GM23338 (cell line): Measurements from ENCODE around the gene ROBO1. TPM values are rescaled to one million over a fixed set of nuclear protein-coding genes. Genes with fewer than 3 reads are reported as not detected.
A peak's percentile ranks its signal among the peaks of the same experiment; 100 is the strongest.

Experiments
- ATAC-seq: fragments of 200-7000 bp; cut with Tn5 transposase; 3 replicates; pipeline ENCODE4 v1.9.1; 2020
- DNase-seq: peaks from one replicate; pipeline ENCODE4 v3.0.0-alpha.2; 2015; ENCODE audit warnings: low spot score
- H2AFZ ChIP-seq: fragments of 200-600 bp; sonication (generic); 2 replicates; pipeline ENCODE4 v1.8.0; 2016; ENCODE audit warnings: antibody characterized with exemption, mild to moderate bottlenecking, moderate library complexity
- H3F3A ChIP-seq: fragments of 200-600 bp; sonication (generic); replicated peaks from 2 replicates; pipeline ENCODE4 v1.8.0; 2017; ENCODE audit warnings: antibody characterized with exemption, mixed run types, low read depth
- H3K27ac ChIP-seq: fragments of 200-600 bp; sonication (generic); 2 replicates; pipeline ENCODE4 v1.6.1; 2016; ENCODE audit warnings: low read depth
- H3K27me3 ChIP-seq: fragments of 200-600 bp; sonication (generic); 2 replicates; pipeline ENCODE4 v1.8.0; 2016; ENCODE audit warnings: mild to moderate bottlenecking, mixed run types, moderate library complexity; ENCODE audit not compliant: insufficient read depth
- H3K36me3 ChIP-seq: fragments of 200-600 bp; sonication (generic); 2 replicates; pipeline ENCODE4 v1.8.0; 2016; ENCODE audit warnings: mild to moderate bottlenecking; ENCODE audit not compliant: insufficient read depth
- H3K4me1 ChIP-seq: fragments of 200-600 bp; sonication (generic); 2 replicates; pipeline ENCODE4 v1.8.0; 2016; ENCODE audit warnings: mild to moderate bottlenecking, moderate library complexity; ENCODE audit not compliant: insufficient read depth
- H3K4me2 ChIP-seq: fragments of 200-600 bp; sonication (generic); 2 replicates; pipeline ENCODE4 v1.7.1; 2017; ENCODE audit warnings: mixed run types
- H3K4me3 ChIP-seq: fragments of 200-600 bp; sonication (generic); 2 replicates; pipeline ENCODE4 v1.6.1; 2016; ENCODE audit warnings: mixed run types
- H3K79me2 ChIP-seq: fragments of 200-600 bp; sonication (generic); replicated peaks from 2 replicates; pipeline ENCODE4 v1.8.0; 2017; ENCODE audit warnings: mild to moderate bottlenecking; ENCODE audit not compliant: insufficient read depth
- H3K9me2 ChIP-seq: fragments of 200-600 bp; sonication (generic); 2 replicates; pipeline ENCODE4 v1.8.0; 2017; ENCODE audit not compliant: insufficient read depth
- H4K20me1 ChIP-seq: fragments of 200-600 bp; sonication (generic); replicated peaks from 2 replicates; pipeline ENCODE4 v1.8.0; 2017; ENCODE audit warnings: mild to moderate bottlenecking; ENCODE audit not compliant: insufficient read depth
- H3K27ac Mint-ChIP-seq: 2 replicates; pipeline ENCODE4 v1.8.0; 2020; ENCODE audit warnings: inconsistent platforms, mild to moderate bottlenecking, moderate library complexity, mixed read lengths
- H3K27me3 Mint-ChIP-seq: 3 replicates; pipeline ENCODE4 v1.8.0; 2022; ENCODE audit warnings: low read depth, mild to moderate bottlenecking, moderate library complexity, mixed read lengths, inconsistent platforms; ENCODE audit not compliant: insufficient read depth, poor library complexity
- H3K36me3 Mint-ChIP-seq: 3 replicates; pipeline ENCODE4 v1.8.0; 2021; ENCODE audit warnings: low read depth, mild to moderate bottlenecking, inconsistent platforms, moderate library complexity, mixed read lengths
- H3K4me1 Mint-ChIP-seq: 3 replicates; pipeline ENCODE4 v1.8.0; 2020; ENCODE audit warnings: mild to moderate bottlenecking, inconsistent platforms, mixed read lengths
- H3K4me3 Mint-ChIP-seq: 3 replicates; pipeline ENCODE4 v1.8.0; 2021; ENCODE audit warnings: moderate library complexity, mild to moderate bottlenecking, inconsistent platforms, mixed read lengths
- H3K9me3 Mint-ChIP-seq: 3 replicates; pipeline ENCODE4 v1.8.0; 2020; ENCODE audit warnings: moderate library complexity, mild to moderate bottlenecking, inconsistent platforms, mixed read lengths
- CREB1 ChIP-seq: fragments of 250-450 bp; sonication (Bioruptor Pico); IDR thresholded peaks from 2 replicates; pipeline ENCODE4 v1.5.0; 2020; ENCODE audit warnings: low read depth, mild to moderate bottlenecking, moderate library complexity
- CTCF ChIP-seq, 2 experiments: fragments of 200-600 bp in 1 of 2; sonication (generic) in 1 of 2; conservative IDR thresholded peaks; 2 replicates each; pipeline versions ENCODE4 v1.5.1 to v1.6.1; 2016 to 2017; ENCODE audit warnings: antibody characterized with exemption in 2 of 2, low read depth in 2 of 2, mild to moderate bottlenecking in 2 of 2, moderate library complexity in 1 of 2
- ETS1 ChIP-seq: IDR thresholded peaks from 2 replicates; pipeline ENCODE4 v1.6.1; 2016; ENCODE audit warnings: antibody characterized with exemption
- EZH2 ChIP-seq: fragments of 200-600 bp; sonication (generic); IDR thresholded peaks from one replicate; pipeline ENCODE4 v1.8.0; 2017; ENCODE audit warnings: antibody characterized with exemption, mild to moderate bottlenecking, low read depth; ENCODE audit not compliant: unreplicated experiment
- EZH2phosphoT487 ChIP-seq: fragments of 200-600 bp; sonication (generic); IDR thresholded peaks from one replicate; pipeline ENCODE4 v1.8.1; 2018; ENCODE audit warnings: antibody characterized with exemption; ENCODE audit not compliant: unreplicated experiment
- JUNB ChIP-seq: IDR thresholded peaks from one replicate; pipeline ENCODE4 v1.6.1; 2016; ENCODE audit warnings: antibody characterized with exemption; ENCODE audit not compliant: unreplicated experiment
- NANOG ChIP-seq: IDR thresholded peaks from 2 replicates; pipeline ENCODE4 v1.6.1; 2016; ENCODE audit warnings: antibody characterized with exemption, borderline replicate concordance
- REST ChIP-seq: IDR thresholded peaks from one replicate; pipeline ENCODE4 v1.6.1; 2018; ENCODE audit warnings: antibody characterized with exemption; ENCODE audit not compliant: unreplicated experiment
- STAT1 ChIP-seq: IDR thresholded peaks from one replicate; pipeline ENCODE4 v1.6.1; 2016; ENCODE audit warnings: antibody characterized with exemption; ENCODE audit not compliant: unreplicated experiment
- ZNF114 ChIP-seq: fragments of 250-450 bp; sonication (Bioruptor Pico); IDR thresholded peaks from 2 replicates; pipeline ENCODE4 v1.5.0; 2020; ENCODE audit warnings: mild to moderate bottlenecking, moderate library complexity
- polyA plus RNA-seq: library from polyadenylated mRNA; unstranded; fragments of >200 nt; fragmentation: Nextera tagmentation; extraction: Ambion mirVana; gene quantifications from 2 replicates; pipeline ENCODE4 v1.2.1, GENCODE V29; 2016
- total RNA-seq: library from RNA; depleted of rRNA; stranded (reverse); fragments of >200 nt; shearing (Covaris generic); gene quantifications from 2 replicates; pipeline ENCODE4 v1.2.3, GENCODE V29; 2014

The ROBO1 gene
- total and polyA plus RNA-seq, 2 experiments from 2014 or later = 19.2 to 78.3 TPM

DNA sequence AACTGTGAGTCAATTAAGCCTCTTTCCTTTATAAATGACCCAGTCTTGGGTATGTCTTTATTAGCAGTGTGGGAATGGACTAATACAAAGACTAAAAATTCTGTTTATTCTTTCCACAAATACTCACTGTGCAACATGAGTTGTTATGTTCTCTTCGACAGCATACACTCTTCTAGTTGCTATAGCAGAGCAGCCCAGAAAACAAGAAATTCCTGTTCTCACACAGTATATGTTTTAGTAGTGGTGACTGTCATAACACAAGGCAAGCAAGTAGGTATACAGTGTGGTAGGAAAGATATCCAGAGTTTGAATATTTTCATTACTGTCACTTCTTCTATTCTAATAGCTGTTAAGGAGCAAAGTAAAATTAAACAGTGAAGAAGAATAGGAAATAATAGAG lies 453.3 kb downstream of the ROBO1 start:
- Histone ChIP-seq H3K79me2 (no peaks in the 10 kb centered on the region), H2AFZ (no peak overlapping the region), H3K27ac (no peak overlapping the region), H3K36me3 (no peaks in the 10 kb centered on the region), H3K4me2 (no peak overlapping the region), H3K4me1 (no peaks in the 10 kb centered on the region), H4K20me1 (no peaks in the 10 kb centered on the region), H3K27me3 (no peaks in the 10 kb centered on the region), H3K9me2 (no peaks in the 10 kb centered on the region), H3F3A (no peaks in the 10 kb centered on the region), H3K4me3 (no peak overlapping the region)
- TF ChIP-seq NANOG = no peak
- no peak for TF ChIP-seq EZH2phosphoT487
- TF ChIP-seq ETS1 = no peak
- no peak for TF ChIP-seq JUNB
- TF ChIP-seq STAT1 = no peak
- no peak for TF ChIP-seq REST
- TF ChIP-seq EZH2 = no peak
- no peak for TF ChIP-seq CTCF (conservative IDR thresholded peaks at IDR 0.05; ENCODE audit: low read depth in 2 of 2)
- no peak for TF ChIP-seq ZNF114 (CRISPR knock-in tag)
- Mint-ChIP-seq H3K36me3 (no peaks in the 10 kb centered on the region), H3K27ac (no peak overlapping the region), H3K27me3 (no peaks in the 10 kb centered on the region), H3K4me3 (no peak overlapping the region), H3K9me3 (no peaks in the 10 kb centered on the region), H3K4me1 (no peaks in the 10 kb centered on the region)
- DNase-seq (no peak), ATAC-seq (no peak)

DNA sequence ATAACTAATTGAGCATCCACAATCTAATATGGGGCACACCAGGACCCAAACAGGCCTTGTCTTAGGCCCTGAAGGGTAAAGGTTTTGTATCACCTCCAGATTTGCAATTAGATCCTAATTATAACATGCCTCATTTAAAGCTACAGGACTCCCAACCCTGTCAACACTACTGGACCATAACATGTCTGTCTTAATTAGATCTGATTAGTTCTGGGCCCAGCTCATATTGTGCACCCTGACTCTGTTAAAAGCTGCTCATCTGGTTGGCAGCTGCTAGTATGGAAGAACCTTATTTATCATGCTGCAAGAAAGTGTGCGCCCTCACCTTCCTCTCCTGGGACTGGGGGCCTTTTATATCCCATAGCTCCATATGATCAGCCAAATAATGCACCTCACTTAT lies 457.8 kb downstream of the ROBO1 start:
- Histone ChIP-seq H3K9me2 (no peaks in the 10 kb centered on the region), H4K20me1 (no peaks in the 10 kb centered on the region), H3K4me1 (peaks cover 20% of the 10 kb centered on the region), H3K79me2 (no peaks in the 10 kb centered on the region), H2AFZ (0 out of 2 replicates have a peak overlapping the region, but pooled peaks have one; percentile 30), H3K27me3 (no peaks in the 10 kb centered on the region), H3F3A (no peaks in the 10 kb centered on the region), H3K4me3 (no peak overlapping the region), H3K27ac (no peak overlapping the region), H3K36me3 (no peaks in the 10 kb centered on the region), H3K4me2 (no peak overlapping the region)
- H3K27ac Mint-ChIP-seq = no peak overlapping the region
- H3K9me3 Mint-ChIP-seq = no peaks in the 10 kb centered on the region
- H3K27me3 Mint-ChIP-seq = no peaks in the 10 kb centered on the region
- DNase-seq = no peak
- H3K4me3 Mint-ChIP-seq = no peak overlapping the region
- ATAC-seq = no peak
- H3K4me1 Mint-ChIP-seq = peaks cover 25% of the 10 kb centered on the region
- no peaks in the 10 kb centered on the region for H3K36me3 Mint-ChIP-seq
- no peak for TF ChIP-seq STAT1
- TF ChIP-seq REST = no peak
- TF ChIP-seq ZNF114 (CRISPR knock-in tag) = no peak
- TF ChIP-seq CREB1 (CRISPR knock-in tag) = no peak
- TF ChIP-seq ETS1 = no peak
- no peak for TF ChIP-seq CTCF (conservative IDR thresholded peaks at IDR 0.05; ENCODE audit: low read depth in 2 of 2)
- no peak for TF ChIP-seq NANOG
- no peak for TF ChIP-seq JUNB
- TF ChIP-seq EZH2phosphoT487 = no peak
- TF ChIP-seq EZH2 = no peak
